GM12878 (cell line): ENCODE data around the gene PDS5A. TPM values are rescaled to one million over a fixed set of nuclear protein-coding genes. Genes with fewer than 3 reads are reported as not detected.
A peak's percentile ranks its signal among the peaks of the same experiment; 100 is the strongest.

Source experiments
- ATAC-seq: fragments of 200-7000 bp; cut with Tn5 transposase; 3 replicates; pipeline ENCODE4 v1.9.1; 2020; ENCODE audit warnings: mild to moderate bottlenecking, moderate library complexity
- BruUV-seq: library from RNA; stranded (reverse); fragments of 400-500 nt; replicated peaks from 2 replicates; lab custom pipeline; 2021; lab: Mats Ljungman, UMichigan
- CTCF ChIA-PET: fragments of 300-600 bp; sonication (Branson Sonifier 250); formaldehyde crosslinking; extraction: SDS; loops from one replicate; lab custom pipeline; 2021; ENCODE audit warnings: inconsistent platforms; lab: Yijun Ruan, JAX
- POLR2A ChIA-PET: fragments of 350-600 bp; formaldehyde crosslinking; extraction: SDS; loops from one replicate; lab custom pipeline; 2021; ENCODE audit warnings: inconsistent platforms; lab: Charles Lee
- RAD21 ChIA-PET: fragments of 300-600 bp; sonication (Branson Sonifier 250); formaldehyde crosslinking; loops from one replicate; lab custom pipeline; 2023; ENCODE audit warnings: antibody characterized with exemption; ENCODE audit not compliant: unreplicated experiment; lab: Charles Lee
- SMC1A ChIA-PET: fragments of 300-600 bp; sonication (Branson Sonifier 250); formaldehyde crosslinking; loops from one replicate; lab custom pipeline; 2023; ENCODE audit not compliant: unreplicated experiment, uncharacterized antibody; lab: Charles Lee
- DNase-seq: peaks from one replicate; pipeline ENCODE4 v3.0.0-alpha.2; 2011; ENCODE audit warnings: low read depth, low spot score
- FAIRE-seq: peaks from 3 replicates; lab custom pipeline; 2011; peaks lifted over from hg19 to GRCh38; lab: Jason Lieb, UNC
- H2AFZ ChIP-seq: 2 replicates; pipeline ENCODE4 v1.6.0; 2011; ENCODE audit warnings: low read depth, low read length, control low read depth; ENCODE audit not compliant: control insufficient read depth
- H3K27ac ChIP-seq: 2 replicates; pipeline ENCODE4 v1.5.1; 2011; ENCODE audit warnings: control low read depth; ENCODE audit not compliant: control insufficient read depth, insufficient read depth
- H3K27me3 ChIP-seq, 2 experiments: replicated peaks in 1 of 2; 2 replicates each; pipeline versions ENCODE4 v1.6.0 to v1.6.1; 2011; ENCODE audit warnings: low read length in 1 of 2; ENCODE audit not compliant: control insufficient read depth in 2 of 2, insufficient read depth in 2 of 2
- H3K36me3 ChIP-seq, 2 experiments: 2 replicates each; pipeline ENCODE4 v1.5.1; 2011; ENCODE audit warnings: low read length in 1 of 2; ENCODE audit not compliant: control insufficient read depth in 2 of 2, insufficient read depth in 2 of 2
- H3K4me1 ChIP-seq: 2 replicates; pipeline ENCODE4 v1.6.1; 2011; ENCODE audit warnings: mild to moderate bottlenecking, low read length, moderate library complexity, mixed read lengths; ENCODE audit not compliant: control insufficient read depth, insufficient read depth
- H3K4me2 ChIP-seq: 2 replicates; pipeline ENCODE4 v1.6.0; 2011; ENCODE audit warnings: control low read depth; ENCODE audit not compliant: control insufficient read depth, insufficient read depth
- H3K4me3 ChIP-seq: fragments of 200-600 bp; sonication (generic); 2 replicates; pipeline ENCODE4 v1.5.1; 2016
- H3K79me2 ChIP-seq: 2 replicates; pipeline ENCODE4 v1.6.0; 2011; ENCODE audit warnings: low read length; ENCODE audit not compliant: control insufficient read depth, insufficient read depth
- H3K9ac ChIP-seq: 2 replicates; pipeline ENCODE4 v1.8.0; 2011; ENCODE audit warnings: low read length, control low read depth, mixed read lengths; ENCODE audit not compliant: control insufficient read depth, insufficient read depth
- H3K9me3 ChIP-seq: replicated peaks from 3 replicates; pipeline ENCODE4 v1.5.1; 2011; ENCODE audit warnings: mild to moderate bottlenecking, low read length; ENCODE audit not compliant: control insufficient read depth, insufficient read depth
- H4K20me1 ChIP-seq: 2 replicates; pipeline ENCODE4 v1.6.0; 2011; ENCODE audit not compliant: control insufficient read depth, insufficient read depth
- ASH2L ChIP-seq: fragments of 300-600, 200-600 bp; sonication (generic); IDR thresholded peaks from 2 replicates; pipeline ENCODE4 v1.6.1; 2017; ENCODE audit warnings: low read depth, mild to moderate bottlenecking, borderline replicate concordance
- BCLAF1 ChIP-seq: fragments of 450-650 bp; IDR thresholded peaks from 2 replicates; pipeline ENCODE4 v1.6.1; 2017; ENCODE audit warnings: antibody characterized with exemption, mild to moderate bottlenecking, moderate library complexity
- CREB1 ChIP-seq: IDR thresholded peaks from 2 replicates; pipeline ENCODE4 v1.6.1; 2012; ENCODE audit warnings: low read depth, mild to moderate bottlenecking, inconsistent platforms
- EED ChIP-seq: sonication (generic); IDR thresholded peaks from 2 replicates; pipeline ENCODE4 v1.6.1; 2016; ENCODE audit warnings: antibody characterized with exemption, low read depth
- HDAC6 ChIP-seq: fragments of 200-600 bp; sonication (generic); IDR thresholded peaks from one replicate; pipeline ENCODE4 v1.8.0; 2017; ENCODE audit warnings: antibody characterized with exemption; ENCODE audit not compliant: unreplicated experiment
- IRF3 ChIP-seq: fragments of 450-650 bp; IDR thresholded peaks from 2 replicates; pipeline ENCODE4 v1.6.1; 2014; ENCODE audit warnings: mild to moderate bottlenecking
- KLF5 ChIP-seq: fragments of 450-650 bp; IDR thresholded peaks from 2 replicates; pipeline ENCODE4 v1.6.1; 2014; ENCODE audit warnings: mild to moderate bottlenecking; ENCODE audit not compliant: partially characterized antibody
- MYB ChIP-seq: fragments of 150-350 bp; IDR thresholded peaks from 2 replicates; pipeline ENCODE4 v1.6.1; 2014; ENCODE audit warnings: mild to moderate bottlenecking, low read depth, low read length, borderline replicate concordance
- POLR2A ChIP-seq: IDR thresholded peaks from 2 replicates; pipeline ENCODE4 v1.6.1; 2011; ENCODE audit warnings: low read depth, mild to moderate bottlenecking, low read length
- SIX5 ChIP-seq: IDR thresholded peaks from 2 replicates; pipeline ENCODE4 v1.6.1; 2011; ENCODE audit warnings: mild to moderate bottlenecking, low read depth, low read length, moderate library complexity; ENCODE audit not compliant: severe bottlenecking
- SREBF2 ChIP-seq: IDR thresholded peaks from 2 replicates; pipeline ENCODE4 v1.6.1; 2012; ENCODE audit warnings: mild to moderate bottlenecking, low read length
- SRF ChIP-seq, 2 experiments: IDR thresholded peaks; 2 replicates each; pipeline ENCODE4 v1.6.1; 2011; ENCODE audit warnings: low read depth in 2 of 2, low read length in 2 of 2, mild to moderate bottlenecking in 1 of 2, moderate library complexity in 1 of 2
- TARDBP ChIP-seq: IDR thresholded peaks from 2 replicates; pipeline ENCODE4 v1.6.1; 2016; ENCODE audit warnings: borderline replicate concordance
- TBL1XR1 ChIP-seq: IDR thresholded peaks from 2 replicates; pipeline ENCODE4 v1.6.1; 2012; ENCODE audit warnings: low read depth, low read length, improper control_type of control experiment
- TCF3 ChIP-seq: IDR thresholded peaks from 2 replicates; pipeline ENCODE4 v1.6.1; 2012; ENCODE audit warnings: low read depth, mild to moderate bottlenecking, low read length, borderline replicate concordance; ENCODE audit not compliant: insufficient read depth
- WRNIP1 ChIP-seq: IDR thresholded peaks from 2 replicates; pipeline ENCODE4 v1.6.1; 2011; ENCODE audit warnings: low read depth, low read length, improper control_type of control experiment, borderline replicate concordance
- ZSCAN29 ChIP-seq: fragments of 450-650 bp; IDR thresholded peaks from 2 replicates; pipeline ENCODE4 v1.6.1; 2017; ENCODE audit warnings: mild to moderate bottlenecking, moderate library complexity
- WGBS: methylation state at CpG from one replicate; pipeline ENCODE4 v1.1.6; 2016; ENCODE audit warnings: low lambda C conversion rate; ENCODE audit not compliant: insufficient replicate concordance, insufficient coverage; ENCODE audit errors: missing lambda C conversion rate; 5-methylcytosine and 5-hydroxymethylcytosine counted together
- in situ Hi-C: fragments of 300-500 bp; cut with MboI; formaldehyde crosslinking; loops from 9 replicates; pipeline ENCODE4 v1.14.3; 2018; ENCODE audit warnings: mixed read lengths
- intact Hi-C: fragments of 100-400 bp; cut with micrococcal nuclease; formaldehyde crosslinking; loops from one replicate; pipeline ENCODE4 v1.14.2; 2022; ENCODE audit not compliant: unreplicated experiment
- polyA plus RNA-seq, 11 experiments: library from polyadenylated mRNA; depleted of rRNA in 4 of 11; unstranded in 6 of 11; stranded (reverse) in 5 of 11; fragments of >200 nt; fragmentation: Nextera tagmentation in 4 of 11; fragmentation: Illumina TruSeq in 1 of 11; extraction: Ambion mirVana in 4 of 11; extraction: Trizol in 1 of 11; gene quantifications; 1 replicate in 1 of 11; 2 replicates in 10 of 11; pipeline versions ENCODE4 v1.2.1 to v1.2.3, GENCODE V29; 2011 to 2016; ENCODE audit warnings: inconsistent platforms in 2 of 11, missing spikeins in 2 of 11, low read depth in 1 of 11
- total RNA-seq, 4 experiments: library from RNA; depleted of rRNA in 3 of 4; stranded (reverse); fragments of >200 nt in 3 of 4; fragmentation: Illumina TruSeq in 1 of 4; extraction: Trizol in 1 of 4; gene quantifications; 2 replicates each; pipeline versions ENCODE4 v1.2.1 to v1.2.3, GENCODE V29; 2013 to 2021
- TF ChIP-seq, protein P1 (sequence below): IDR thresholded peaks from 2 replicates; pipeline ENCODE4 v1.6.1; 2011; ENCODE audit warnings: borderline replicate concordance, low read depth, mild to moderate bottlenecking, moderate library complexity, low read length; ENCODE audit not compliant: insufficient read depth, poor library complexity, severe bottlenecking

PDS5A gene
- total and polyA plus RNA-seq, 10 of the 15 experiments (the other 5 are each of a cell fraction or from before 2014, with no cell fraction given), result 13.7 to 69.7 (median 52.3) TPM

GRCh38 chr4:39976945-39977488 lies 694 bp downstream of the PDS5A start:
- peak overlapping the region; percentile 79 for H2AFZ ChIP-seq
- POLR2A ChIA-PET, result no interaction called here
- ATAC-seq (peak; percentile 45), DNase-seq (no peak), FAIRE-seq (no peak)
- SMC1A ChIA-PET, result no interaction called here
- H3K27me3 ChIP-seq, result no peaks in the 10 kb centered on the region
- RAD21 ChIA-PET, result interaction anchor here (1.0 kb wide), 1 partner anchor 279 kb away, joined by 3 read pairs; the partner anchor contains the start of gene UBE2K
- H3K4me1 ChIP-seq, result peaks cover 3% of the 10 kb centered on the region
- WGBS, result 2% methylated on average over 36 of the region's 54 CpGs
- H3K36me3 ChIP-seq, result peaks cover 2 to 10% of the 10 kb centered on the region in 2 experiments; a peak in 3 of 4 replicates
- BruUV-seq, result no TSS peak
- H3K4me2 ChIP-seq, result peak overlapping the region; percentile 78; the same call in 1 of the 2 replicates
- peak overlapping the region; percentile 98 for H3K9ac ChIP-seq
- H3K27ac ChIP-seq, result peak overlapping the region; percentile 95
- peaks cover 3% of the 10 kb centered on the region; the same call in 1 of the 2 replicates for H4K20me1 ChIP-seq
- no peaks in the 10 kb centered on the region; the same call in 2 of the 3 replicates for H3K9me3 ChIP-seq
- intact Hi-C loops (loop anchor here (1.0 to 10.0 kb wide), 9 partner anchors 46 to 508 kb away; partner anchors contain the start of genes SMIM14, UBE2K and UGDH), in situ Hi-C loops (no loop called here)
- CTCF ChIA-PET, result no interaction called here
- H3K79me2 ChIP-seq, result peaks cover 56% of the 10 kb centered on the region
- H3K4me3 ChIP-seq, result peak overlapping the region; percentile 93
- TF ChIP-seq SRF (IDR thresholded peaks at IDR 0.05; ENCODE audit: low read depth in 2 of 2, low read length in 2 of 2) (no peak), SIX5 (no peak), CREB1 (0 out of 2 replicates have a peak, but pooled peaks have one; percentile 7), ASH2L (0 out of 2 replicates have a peak, but pooled peaks have one; percentile 26), SREBF2 (no peak), POLR2A (peak; percentile 52; the same call in 1 of the 2 replicates), HDAC6 (no peak), WRNIP1 (no peak), KLF5 (no peak), TBL1XR1 (no peak), EED (0 out of 2 replicates have a peak, but pooled peaks have one; percentile 7), MYB (no peak), IRF3 (no peak), TARDBP (no peak), ZSCAN29 (no peak), TCF3 (no peak), BCLAF1 (no peak)
- TF ChIP-seq, protein P1, sequence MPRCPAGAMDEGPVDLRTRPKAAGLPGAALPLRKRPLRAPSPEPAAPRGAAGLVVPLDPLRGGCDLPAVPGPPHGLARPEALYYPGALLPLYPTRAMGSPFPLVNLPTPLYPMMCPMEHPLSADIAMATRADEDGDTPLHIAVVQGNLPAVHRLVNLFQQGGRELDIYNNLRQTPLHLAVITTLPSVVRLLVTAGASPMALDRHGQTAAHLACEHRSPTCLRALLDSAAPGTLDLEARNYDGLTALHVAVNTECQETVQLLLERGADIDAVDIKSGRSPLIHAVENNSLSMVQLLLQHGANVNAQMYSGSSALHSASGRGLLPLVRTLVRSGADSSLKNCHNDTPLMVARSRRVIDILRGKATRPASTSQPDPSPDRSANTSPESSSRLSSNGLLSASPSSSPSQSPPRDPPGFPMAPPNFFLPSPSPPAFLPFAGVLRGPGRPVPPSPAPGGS, result no peak
